Fibroblast of lung (primary cell): ENCODE results near the gene C22orf31. TPM values are rescaled to one million over a fixed set of nuclear protein-coding genes. Genes with fewer than 3 reads are reported as not detected.

ENCODE experiments used
- DNase-seq, 2 donors: peaks; one replicate each; pipeline versions ENCODE4 v3.0.0 to v3.0.0-alpha.2; 2010; ENCODE audit warnings: low read depth in 2 of 2
- H2AFZ ChIP-seq: 2 replicates; pipeline ENCODE4 v1.5.1; 2012; ENCODE audit warnings: low read length, control low read depth, inconsistent platforms
- H3K27ac ChIP-seq: 2 replicates; pipeline ENCODE4 v1.5.1; 2011; ENCODE audit warnings: low read length, control low read depth; ENCODE audit not compliant: insufficient read depth
- H3K27me3 ChIP-seq: 2 replicates; pipeline ENCODE4 v1.5.1; 2011; ENCODE audit warnings: mild to moderate bottlenecking, low read length; ENCODE audit not compliant: control insufficient read depth, insufficient read depth
- H3K36me3 ChIP-seq: 2 replicates; pipeline ENCODE4 v1.5.1; 2011; ENCODE audit warnings: low read length; ENCODE audit not compliant: control insufficient read depth, insufficient read depth
- H3K4me1 ChIP-seq: 2 replicates; pipeline ENCODE4 v1.5.1; 2011; ENCODE audit warnings: low read length; ENCODE audit not compliant: control insufficient read depth, insufficient read depth; ENCODE audit errors: extremely low read depth
- H3K4me2 ChIP-seq: 2 replicates; pipeline ENCODE4 v1.5.1; 2011; ENCODE audit warnings: low read length, control low read depth; ENCODE audit not compliant: insufficient read depth; ENCODE audit errors: extremely low read depth
- H3K4me3 ChIP-seq, 4 experiments: fragments of 200-600 bp in 1 of 4; sonication (generic) in 1 of 4; replicated peaks in 1 of 4; 2 replicates each; pipeline ENCODE4 v1.5.1; 2011 to 2016; ENCODE audit warnings: low read length in 4 of 4, low read depth in 3 of 4, mild to moderate bottlenecking in 3 of 4, control low read depth in 2 of 4, inconsistent platforms in 1 of 4, mixed read lengths in 1 of 4; ENCODE audit not compliant: insufficient read depth in 1 of 4; ENCODE audit errors: control extremely low read depth in 1 of 4
- H3K79me2 ChIP-seq: 2 replicates; pipeline ENCODE4 v1.5.1; 2012; ENCODE audit warnings: mild to moderate bottlenecking, low read length, inconsistent platforms; ENCODE audit not compliant: control insufficient read depth, insufficient read depth
- H3K9ac ChIP-seq: 2 replicates; pipeline ENCODE4 v1.5.1; 2011; ENCODE audit warnings: mild to moderate bottlenecking, low read length, control low read depth; ENCODE audit not compliant: insufficient read depth
- H3K9me3 ChIP-seq: 2 replicates; pipeline ENCODE4 v1.5.1; 2012; ENCODE audit warnings: low read depth, low read length; ENCODE audit not compliant: control insufficient read depth, insufficient read depth
- H4K20me1 ChIP-seq: 2 replicates; pipeline ENCODE4 v1.5.1; 2011; ENCODE audit warnings: low read length; ENCODE audit not compliant: control insufficient read depth, insufficient read depth; ENCODE audit errors: extremely low read depth
- EZH2 ChIP-seq: IDR thresholded peaks from 2 replicates; pipeline ENCODE4 v1.5.1; 2012; ENCODE audit warnings: low read length, control low read depth, mild to moderate bottlenecking; ENCODE audit errors: missing control alignments
- polyA plus RNA-seq, 2 donors: library from polyadenylated mRNA; depleted of rRNA in 1 of 2; stranded (reverse) in 1 of 2; unstranded in 1 of 2; fragments of >200 nt; gene quantifications; 2 replicates each; pipeline ENCODE4 v1.2.1, GENCODE V29; 2011 to 2012; ENCODE audit warnings: missing spikeins in 1 of 2
- total RNA-seq: library from RNA; depleted of rRNA; stranded (reverse); fragments of >200 nt; gene quantifications from 2 replicates; pipeline ENCODE4 v1.2.1, GENCODE V29; 2014
- TF ChIP-seq, protein P1 (sequence below), 2 donors: IDR thresholded peaks in 1 of 2; conservative IDR thresholded peaks in 1 of 2; 1 replicate in 1 of 2; 2 replicates in 1 of 2; pipeline ENCODE4 v1.5.1; 2011 to 2012; ENCODE audit warnings: low read length in 2 of 2, control low read depth in 1 of 2, inconsistent platforms in 1 of 2, low read depth in 1 of 2, mild to moderate bottlenecking in 1 of 2

Gene C22orf31
- total and polyA plus RNA-seq, 2 donors (not counting 1 experiment from before 2014, with no cell fraction given): 0.17 TPM; not detected in 1

DNA sequence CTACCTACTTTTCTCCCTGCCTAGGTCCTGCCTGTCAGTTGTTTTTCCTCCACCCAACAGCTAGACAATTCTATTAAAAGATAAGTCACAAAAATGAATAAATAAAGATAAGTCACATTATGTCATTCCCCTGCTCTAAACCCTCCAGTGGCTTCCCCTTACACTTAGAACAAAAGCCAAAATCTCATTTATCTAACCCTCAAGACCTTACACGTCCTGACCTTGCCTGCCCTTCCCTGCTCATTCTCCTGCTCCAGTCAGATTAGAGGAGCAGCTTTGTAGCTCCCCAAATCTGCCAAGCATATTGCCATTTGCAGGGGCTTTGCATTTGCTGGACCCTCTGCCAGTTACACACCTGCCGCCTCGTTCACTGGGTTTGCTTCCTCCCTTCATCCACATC, 27.9 kb upstream of the C22orf31 start:
- Histone ChIP-seq H3K4me2 (no peak overlapping the region), H3K9ac (no peak overlapping the region), H3K4me3 (no peak overlapping the region), H3K9me3 (no peaks in the 10 kb centered on the region), H3K27ac (no peak overlapping the region), H4K20me1 (no peaks in the 10 kb centered on the region), H2AFZ (no peak overlapping the region), H3K27me3 (no peaks in the 10 kb centered on the region), H3K79me2 (no peaks in the 10 kb centered on the region), H3K36me3 (no peaks in the 10 kb centered on the region), H3K4me1 (peaks cover 3% of the 10 kb centered on the region)
- DNase-seq: no peak
- TF ChIP-seq, protein P1, sequence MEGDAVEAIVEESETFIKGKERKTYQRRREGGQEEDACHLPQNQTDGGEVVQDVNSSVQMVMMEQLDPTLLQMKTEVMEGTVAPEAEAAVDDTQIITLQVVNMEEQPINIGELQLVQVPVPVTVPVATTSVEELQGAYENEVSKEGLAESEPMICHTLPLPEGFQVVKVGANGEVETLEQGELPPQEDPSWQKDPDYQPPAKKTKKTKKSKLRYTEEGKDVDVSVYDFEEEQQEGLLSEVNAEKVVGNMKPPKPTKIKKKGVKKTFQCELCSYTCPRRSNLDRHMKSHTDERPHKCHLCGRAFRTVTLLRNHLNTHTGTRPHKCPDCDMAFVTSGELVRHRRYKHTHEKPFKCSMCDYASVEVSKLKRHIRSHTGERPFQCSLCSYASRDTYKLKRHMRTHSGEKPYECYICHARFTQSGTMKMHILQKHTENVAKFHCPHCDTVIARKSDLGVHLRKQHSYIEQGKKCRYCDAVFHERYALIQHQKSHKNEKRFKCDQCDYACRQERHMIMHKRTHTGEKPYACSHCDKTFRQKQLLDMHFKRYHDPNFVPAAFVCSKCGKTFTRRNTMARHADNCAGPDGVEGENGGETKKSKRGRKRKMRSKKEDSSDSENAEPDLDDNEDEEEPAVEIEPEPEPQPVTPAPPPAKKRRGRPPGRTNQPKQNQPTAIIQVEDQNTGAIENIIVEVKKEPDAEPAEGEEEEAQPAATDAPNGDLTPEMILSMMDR (conservative IDR thresholded peaks at IDR 0.05 in 1 of 2, IDR thresholded peaks at IDR 0.05 in 1 of 2; ENCODE audit: low read depth in 1 of 2, low read length in 2 of 2): no peak
- no peak for TF ChIP-seq EZH2

DNA sequence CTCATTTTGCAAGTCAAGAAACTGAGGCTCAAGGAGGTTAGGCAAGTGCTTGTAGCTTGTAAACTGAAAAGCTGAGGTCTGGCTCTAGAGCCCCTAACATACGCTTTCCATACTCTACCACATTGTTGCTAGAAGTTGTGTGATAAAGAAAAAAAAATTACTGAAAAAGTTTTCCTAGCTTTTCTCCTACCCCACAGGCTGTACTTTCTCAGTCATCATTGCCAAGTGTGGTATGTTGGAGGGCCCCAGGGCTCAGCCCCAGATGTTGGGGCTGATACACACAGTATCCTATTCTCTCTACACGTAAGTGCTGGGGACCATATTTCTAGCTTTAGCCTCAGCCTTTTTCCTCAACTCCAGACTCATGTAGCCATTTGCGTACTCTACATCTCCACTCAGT, 27.2 kb upstream of the C22orf31 start:
- H3K27me3 ChIP-seq: no peaks in the 10 kb centered on the region
- no peaks in the 10 kb centered on the region for H3K9me3 ChIP-seq
- no peaks in the 10 kb centered on the region for H3K36me3 ChIP-seq
- H3K4me3 ChIP-seq: no peak overlapping the region
- no peak overlapping the region for H2AFZ ChIP-seq
- no peaks in the 10 kb centered on the region for H3K79me2 ChIP-seq
- H3K27ac ChIP-seq: no peak overlapping the region
- TF ChIP-seq, protein P1 (conservative IDR thresholded peaks at IDR 0.05 in 1 of 2, IDR thresholded peaks at IDR 0.05 in 1 of 2; ENCODE audit: low read depth in 1 of 2, low read length in 2 of 2): no peak
- no peak for TF ChIP-seq EZH2
- H3K4me1 ChIP-seq: peaks cover 5% of the 10 kb centered on the region
- no peak overlapping the region for H3K9ac ChIP-seq
- DNase-seq: no peak
- H4K20me1 ChIP-seq: no peaks in the 10 kb centered on the region
- no peak overlapping the region for H3K4me2 ChIP-seq

DNA sequence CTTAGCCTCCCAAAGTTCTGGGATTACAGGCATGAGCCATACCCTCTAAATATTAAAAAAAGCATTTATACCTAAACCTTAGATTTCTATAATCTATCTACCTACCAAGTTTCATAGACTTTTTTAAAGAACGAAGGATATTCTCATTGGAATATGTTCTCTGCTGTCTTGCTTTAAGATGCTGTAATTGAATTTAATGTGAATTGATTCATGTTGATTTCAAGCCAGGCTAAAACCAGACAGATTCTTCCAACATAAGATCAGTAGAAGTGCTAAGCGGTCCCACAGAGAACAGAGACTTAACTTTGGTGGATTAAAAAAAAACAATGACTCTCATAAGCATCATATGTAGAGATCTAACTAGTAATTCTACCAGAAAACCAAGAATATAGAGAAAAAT, 25.4 kb upstream of the C22orf31 start:
- no peaks in the 10 kb centered on the region for H3K79me2 ChIP-seq
- no peak overlapping the region for H3K27ac ChIP-seq
- H2AFZ ChIP-seq: no peak overlapping the region
- no peaks in the 10 kb centered on the region for H3K27me3 ChIP-seq
- H3K9ac ChIP-seq: no peak overlapping the region
- no peak overlapping the region for H3K4me2 ChIP-seq
- H4K20me1 ChIP-seq: no peaks in the 10 kb centered on the region
- no peak for DNase-seq
- no peak overlapping the region for H3K4me3 ChIP-seq
- TF ChIP-seq EZH2: no peak
- TF ChIP-seq, protein P1 (conservative IDR thresholded peaks at IDR 0.05 in 1 of 2, IDR thresholded peaks at IDR 0.05 in 1 of 2; ENCODE audit: low read depth in 1 of 2, low read length in 2 of 2): no peak
- H3K9me3 ChIP-seq: no peaks in the 10 kb centered on the region
- H3K4me1 ChIP-seq: peaks cover 3% of the 10 kb centered on the region
- no peaks in the 10 kb centered on the region for H3K36me3 ChIP-seq
